Fibroblast of lung (primary cell): Measurements from ENCODE around the gene HDAC3. TPM values are rescaled to one million over a fixed set of nuclear protein-coding genes. Genes with fewer than 3 reads are reported as not detected.

Experiments
- DNase-seq, 2 donors: peaks; one replicate each; pipeline versions ENCODE4 v3.0.0 to v3.0.0-alpha.2; 2010; ENCODE audit warnings: low read depth in 2 of 2
- H2AFZ ChIP-seq: 2 replicates; pipeline ENCODE4 v1.5.1; 2012; ENCODE audit warnings: low read length, control low read depth, inconsistent platforms
- H3K27ac ChIP-seq: 2 replicates; pipeline ENCODE4 v1.5.1; 2011; ENCODE audit warnings: low read length, control low read depth; ENCODE audit not compliant: insufficient read depth
- H3K27me3 ChIP-seq: 2 replicates; pipeline ENCODE4 v1.5.1; 2011; ENCODE audit warnings: mild to moderate bottlenecking, low read length; ENCODE audit not compliant: control insufficient read depth, insufficient read depth
- H3K36me3 ChIP-seq: 2 replicates; pipeline ENCODE4 v1.5.1; 2011; ENCODE audit warnings: low read length; ENCODE audit not compliant: control insufficient read depth, insufficient read depth
- H3K4me1 ChIP-seq: 2 replicates; pipeline ENCODE4 v1.5.1; 2011; ENCODE audit warnings: low read length; ENCODE audit not compliant: control insufficient read depth, insufficient read depth; ENCODE audit errors: extremely low read depth
- H3K4me2 ChIP-seq: 2 replicates; pipeline ENCODE4 v1.5.1; 2011; ENCODE audit warnings: low read length, control low read depth; ENCODE audit not compliant: insufficient read depth; ENCODE audit errors: extremely low read depth
- H3K4me3 ChIP-seq, 4 experiments: fragments of 200-600 bp in 1 of 4; sonication (generic) in 1 of 4; replicated peaks in 1 of 4; 2 replicates each; pipeline ENCODE4 v1.5.1; 2011 to 2016; ENCODE audit warnings: low read length in 4 of 4, low read depth in 3 of 4, mild to moderate bottlenecking in 3 of 4, control low read depth in 2 of 4, inconsistent platforms in 1 of 4, mixed read lengths in 1 of 4; ENCODE audit not compliant: insufficient read depth in 1 of 4; ENCODE audit errors: control extremely low read depth in 1 of 4
- H3K79me2 ChIP-seq: 2 replicates; pipeline ENCODE4 v1.5.1; 2012; ENCODE audit warnings: mild to moderate bottlenecking, low read length, inconsistent platforms; ENCODE audit not compliant: control insufficient read depth, insufficient read depth
- H3K9ac ChIP-seq: 2 replicates; pipeline ENCODE4 v1.5.1; 2011; ENCODE audit warnings: mild to moderate bottlenecking, low read length, control low read depth; ENCODE audit not compliant: insufficient read depth
- H3K9me3 ChIP-seq: 2 replicates; pipeline ENCODE4 v1.5.1; 2012; ENCODE audit warnings: low read depth, low read length; ENCODE audit not compliant: control insufficient read depth, insufficient read depth
- H4K20me1 ChIP-seq: 2 replicates; pipeline ENCODE4 v1.5.1; 2011; ENCODE audit warnings: low read length; ENCODE audit not compliant: control insufficient read depth, insufficient read depth; ENCODE audit errors: extremely low read depth
- CTCF ChIP-seq, 2 donors: IDR thresholded peaks in 1 of 2; conservative IDR thresholded peaks in 1 of 2; 1 replicate in 1 of 2; 2 replicates in 1 of 2; pipeline ENCODE4 v1.5.1; 2011 to 2012; ENCODE audit warnings: low read length in 2 of 2, control low read depth in 1 of 2, inconsistent platforms in 1 of 2, low read depth in 1 of 2, mild to moderate bottlenecking in 1 of 2
- EZH2 ChIP-seq: IDR thresholded peaks from 2 replicates; pipeline ENCODE4 v1.5.1; 2012; ENCODE audit warnings: low read length, control low read depth, mild to moderate bottlenecking; ENCODE audit errors: missing control alignments
- polyA plus RNA-seq, 2 donors: library from polyadenylated mRNA; depleted of rRNA in 1 of 2; stranded (reverse) in 1 of 2; unstranded in 1 of 2; fragments of >200 nt; gene quantifications; 2 replicates each; pipeline ENCODE4 v1.2.1, GENCODE V29; 2011 to 2012; ENCODE audit warnings: missing spikeins in 1 of 2
- total RNA-seq: library from RNA; depleted of rRNA; stranded (reverse); fragments of >200 nt; gene quantifications from 2 replicates; pipeline ENCODE4 v1.2.1, GENCODE V29; 2014

HDAC3 gene
- total and polyA plus RNA-seq, 2 donors (not counting 1 experiment from before 2014, with no cell fraction given), result 56.8 to 69.6 TPM

GRCh38 chr5:141680178-141680577 is 43.5 kb upstream of the HDAC3 start:
- TF ChIP-seq EZH2, result no peak
- no peak for TF ChIP-seq CTCF (conservative IDR thresholded peaks at IDR 0.05 in 1 of 2, IDR thresholded peaks at IDR 0.05 in 1 of 2; ENCODE audit: low read depth in 1 of 2, low read length in 2 of 2)
- H3K4me1 ChIP-seq, result peaks cover 15% of the 10 kb centered on the region
- no peak overlapping the region for H3K4me2 ChIP-seq
- H3K27me3 ChIP-seq, result no peaks in the 10 kb centered on the region
- no peak overlapping the region for H2AFZ ChIP-seq
- no peaks in the 10 kb centered on the region for H3K9me3 ChIP-seq
- DNase-seq, result no peak
- peaks cover 2% of the 10 kb centered on the region for H3K36me3 ChIP-seq
- no peak overlapping the region for H3K27ac ChIP-seq
- no peaks in the 10 kb centered on the region for H3K79me2 ChIP-seq
- H3K4me3 ChIP-seq, result no peak overlapping the region
- H3K9ac ChIP-seq, result no peak overlapping the region
- no peaks in the 10 kb centered on the region for H4K20me1 ChIP-seq

DNA sequence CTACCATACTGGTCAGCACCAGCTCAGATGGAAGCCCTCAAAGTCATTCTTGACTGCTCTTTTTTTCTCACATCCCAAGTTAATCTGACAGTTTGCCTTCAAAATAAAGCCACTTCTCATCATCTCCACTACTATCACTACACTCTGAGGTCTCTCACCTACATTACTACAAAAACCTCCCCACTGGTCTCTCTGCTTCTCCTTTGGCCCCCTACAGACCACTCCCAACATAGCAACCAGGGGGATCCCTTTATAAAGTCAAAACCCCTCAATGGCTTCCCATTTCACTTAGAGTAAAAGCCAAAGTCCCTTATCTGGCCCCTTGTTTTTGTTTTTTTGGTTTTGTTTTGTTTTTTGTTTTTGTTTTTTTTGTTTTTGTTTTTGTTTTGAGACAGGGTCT is 40.8 kb upstream of the HDAC3 start:
- Histone ChIP-seq H2AFZ (no peak overlapping the region), H3K9ac (no peak overlapping the region), H3K9me3 (no peaks in the 10 kb centered on the region), H3K4me2 (no peak overlapping the region), H3K4me3 (no peak overlapping the region), H4K20me1 (no peaks in the 10 kb centered on the region), H3K36me3 (peaks cover 2% of the 10 kb centered on the region), H3K27me3 (no peaks in the 10 kb centered on the region), H3K27ac (no peak overlapping the region), H3K79me2 (no peaks in the 10 kb centered on the region), H3K4me1 (peaks cover 14% of the 10 kb centered on the region)
- DNase-seq, result no peak
- TF ChIP-seq EZH2 (no peak), CTCF (conservative IDR thresholded peaks at IDR 0.05 in 1 of 2, IDR thresholded peaks at IDR 0.05 in 1 of 2; ENCODE audit: low read depth in 1 of 2, low read length in 2 of 2) (peak in 1 of 2 donors; percentile 25)

DNA sequence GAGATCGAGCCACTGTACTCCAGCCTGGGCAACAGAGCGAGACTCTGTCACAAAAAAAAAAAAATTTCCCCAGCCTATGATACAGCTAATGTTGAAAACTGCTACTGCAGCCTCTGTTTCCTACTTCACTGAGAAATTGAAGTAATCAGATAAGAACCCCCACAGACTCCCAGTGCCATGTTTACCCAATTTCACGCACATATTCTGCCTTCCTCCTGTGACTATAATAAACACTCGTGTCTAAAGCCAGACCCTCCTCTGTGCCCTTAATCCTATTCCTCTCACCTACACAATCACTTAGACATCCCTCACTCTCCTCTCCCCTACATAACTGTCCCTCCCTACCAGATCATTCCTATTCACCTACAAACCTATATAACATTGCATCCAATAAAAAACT is 39.0 kb upstream of the HDAC3 start:
- H2AFZ ChIP-seq, result no peak overlapping the region
- H3K9ac ChIP-seq, result no peak overlapping the region
- no peak overlapping the region for H3K4me3 ChIP-seq
- no peak for DNase-seq
- H3K27me3 ChIP-seq, result no peaks in the 10 kb centered on the region
- H3K36me3 ChIP-seq, result peaks cover 2% of the 10 kb centered on the region
- no peak overlapping the region for H3K27ac ChIP-seq
- no peak for TF ChIP-seq CTCF (conservative IDR thresholded peaks at IDR 0.05 in 1 of 2, IDR thresholded peaks at IDR 0.05 in 1 of 2; ENCODE audit: low read depth in 1 of 2, low read length in 2 of 2)
- H3K4me2 ChIP-seq, result no peak overlapping the region
- H3K4me1 ChIP-seq, result peaks cover 4% of the 10 kb centered on the region
- no peaks in the 10 kb centered on the region for H3K79me2 ChIP-seq
- no peaks in the 10 kb centered on the region for H3K9me3 ChIP-seq
- H4K20me1 ChIP-seq, result no peaks in the 10 kb centered on the region
